ENCODE data around the gene DCN.

Gene DCN

GRCh38 chr12:91133871-91134270, 48.7 kb downstream of the DCN start:
- DNase-seq, result no peak

- DNase-seq, result no peak
Measured at GRCh38 chr12:91129662-91130362, 52.8 kb downstream of the DCN start.

GRCh38 chr12:91127751-91128150, 54.9 kb downstream of the DCN start:
- no peak for DNase-seq

- DNase-seq, result no peak
Measured at GRCh38 chr12:91127306-91127705, 55.3 kb downstream of the DCN start.

- no peak for DNase-seq
Measured at GRCh38 chr12:91126516-91126915, 56.1 kb downstream of the DCN start.

GRCh38 chr12:91123236-91123916, 59.2 kb downstream of the DCN start:
- no peak for DNase-seq

GRCh38 chr12:91120781-91121180, 61.8 kb downstream of the DCN start:
- no peak for DNase-seq

GRCh38 chr12:91119089-91119488, 63.5 kb downstream of the DCN start:
- no peak for DNase-seq

- no peak for DNase-seq
Measured at GRCh38 chr12:91113621-91114020, 69.0 kb downstream of the DCN start.

- DNase-seq, result no peak
Measured at GRCh38 chr12:91111366-91112325, 71.0 kb downstream of the DCN start, which contains the start of gene LUM. TSS of gene LUM (minus strand) at chr12:91111494. CDS start at chr12:91108979, 2,515 bp downstream.

- DNase-seq, result no peak
Measured at GRCh38 chr12:91110311-91110924, 72.2 kb downstream of the DCN start.

- no peak for DNase-seq
Measured at GRCh38 chr12:91109581-91110310, 72.9 kb downstream of the DCN start.

- DNase-seq, result no peak
Measured at GRCh38 chr12:91109148-91109564, 73.5 kb downstream of the DCN start.

- no peak for DNase-seq
Measured at GRCh38 chr12:91108196-91108755, 74.3 kb downstream of the DCN start.

GRCh38 chr12:91106283-91106682, 76.3 kb downstream of the DCN start:
- DNase-seq, result no peak

- DNase-seq, result no peak
Measured at GRCh38 chr12:91105807-91106206, 76.8 kb downstream of the DCN start.

- no peak for DNase-seq
Measured at GRCh38 chr12:91104812-91105466, 77.7 kb downstream of the DCN start.

GRCh38 chr12:91103624-91104023, 79.0 kb downstream of the DCN start:
- no peak for DNase-seq

GRCh38 chr12:91103101-91103500, 79.5 kb downstream of the DCN start:
- DNase-seq, result no peak

GRCh38 chr12:91100906-91101305, 81.7 kb downstream of the DCN start:
- DNase-seq, result no peak

- no peak for DNase-seq
Measured at GRCh38 chr12:91099836-91100235, 82.8 kb downstream of the DCN start.
